Neural cell (in vitro differentiated cells): ENCODE data around the gene GLB1L.
"Not testable (repeated sequence)": the region's sequence is repeated elsewhere in the genome, so short reads cannot be mapped to it uniquely, and the experiment has no call there.

Source experiments
- EP300 ChIP-seq: fragments of 450-650 bp; conservative IDR thresholded peaks from 2 replicates; pipeline ENCODE4 v1.6.1; 2014; ENCODE audit warnings: antibody characterized with exemption, mild to moderate bottlenecking, moderate library complexity; ENCODE audit not compliant: poor library complexity, severe bottlenecking
- EZH2 ChIP-seq: fragments of 200-600, 300-800 bp; shearing (Covaris generic), sonication (generic); IDR thresholded peaks from 2 replicates; pipeline ENCODE4 v1.6.1; 2014; ENCODE audit warnings: antibody characterized with exemption, low read length, borderline replicate concordance, mild to moderate bottlenecking; ENCODE audit not compliant: insufficient read depth, poor library complexity, severe bottlenecking
- MXI1 ChIP-seq: fragments of 450-650 bp; conservative IDR thresholded peaks from 2 replicates; pipeline ENCODE4 v1.6.1; 2014; ENCODE audit warnings: antibody characterized with exemption, mild to moderate bottlenecking; ENCODE audit not compliant: poor library complexity, severe bottlenecking
- POLR2AphosphoS5 ChIP-seq: IDR thresholded peaks from 2 replicates; pipeline ENCODE4 v1.6.1; 2012
- RAD21 ChIP-seq: fragments of 450-650 bp; conservative IDR thresholded peaks from 2 replicates; pipeline ENCODE4 v1.6.1; 2014; ENCODE audit warnings: antibody characterized with exemption, mild to moderate bottlenecking, moderate library complexity
- SMC3 ChIP-seq: fragments of 450-650 bp; conservative IDR thresholded peaks from 2 replicates; pipeline ENCODE4 v1.6.1; 2014; ENCODE audit warnings: antibody characterized with exemption, mild to moderate bottlenecking, moderate library complexity; ENCODE audit not compliant: poor library complexity
- TAF1 ChIP-seq: IDR thresholded peaks from 2 replicates; pipeline ENCODE4 v1.6.1; 2012; ENCODE audit warnings: low read depth
- TF ChIP-seq, protein P1 (sequence below): IDR thresholded peaks from 2 replicates; pipeline ENCODE4 v1.6.1; 2012; ENCODE audit warnings: borderline replicate concordance
- TF ChIP-seq, protein P2 (sequence below): fragments of 450-650 bp; IDR thresholded peaks from 2 replicates; pipeline ENCODE4 v1.5.1; 2014; ENCODE audit warnings: antibody characterized with exemption, mild to moderate bottlenecking, moderate library complexity; ENCODE audit not compliant: poor library complexity, severe bottlenecking

DNA sequence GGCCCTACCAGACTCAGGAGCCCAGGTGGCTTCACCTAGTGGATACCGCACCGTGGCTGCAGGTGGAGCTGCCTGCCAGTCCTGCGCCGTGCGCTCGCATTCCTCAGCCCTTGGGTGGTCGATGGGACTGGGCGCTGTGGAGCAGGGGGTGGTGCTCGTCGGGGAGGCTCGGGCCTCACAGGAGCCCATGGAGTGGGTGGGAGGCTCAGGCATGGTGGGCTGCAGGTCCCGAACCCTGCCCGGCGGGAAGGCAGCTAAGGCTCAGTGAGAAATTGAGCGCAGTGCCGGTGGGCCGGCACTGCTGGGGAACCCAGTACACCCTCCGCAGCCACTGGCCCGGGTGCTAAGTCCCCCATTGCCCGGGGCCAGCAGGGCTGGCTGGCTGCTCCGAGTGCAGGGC, 43.9 kb downstream of the GLB1L start:
- TF ChIP-seq, protein P1, sequence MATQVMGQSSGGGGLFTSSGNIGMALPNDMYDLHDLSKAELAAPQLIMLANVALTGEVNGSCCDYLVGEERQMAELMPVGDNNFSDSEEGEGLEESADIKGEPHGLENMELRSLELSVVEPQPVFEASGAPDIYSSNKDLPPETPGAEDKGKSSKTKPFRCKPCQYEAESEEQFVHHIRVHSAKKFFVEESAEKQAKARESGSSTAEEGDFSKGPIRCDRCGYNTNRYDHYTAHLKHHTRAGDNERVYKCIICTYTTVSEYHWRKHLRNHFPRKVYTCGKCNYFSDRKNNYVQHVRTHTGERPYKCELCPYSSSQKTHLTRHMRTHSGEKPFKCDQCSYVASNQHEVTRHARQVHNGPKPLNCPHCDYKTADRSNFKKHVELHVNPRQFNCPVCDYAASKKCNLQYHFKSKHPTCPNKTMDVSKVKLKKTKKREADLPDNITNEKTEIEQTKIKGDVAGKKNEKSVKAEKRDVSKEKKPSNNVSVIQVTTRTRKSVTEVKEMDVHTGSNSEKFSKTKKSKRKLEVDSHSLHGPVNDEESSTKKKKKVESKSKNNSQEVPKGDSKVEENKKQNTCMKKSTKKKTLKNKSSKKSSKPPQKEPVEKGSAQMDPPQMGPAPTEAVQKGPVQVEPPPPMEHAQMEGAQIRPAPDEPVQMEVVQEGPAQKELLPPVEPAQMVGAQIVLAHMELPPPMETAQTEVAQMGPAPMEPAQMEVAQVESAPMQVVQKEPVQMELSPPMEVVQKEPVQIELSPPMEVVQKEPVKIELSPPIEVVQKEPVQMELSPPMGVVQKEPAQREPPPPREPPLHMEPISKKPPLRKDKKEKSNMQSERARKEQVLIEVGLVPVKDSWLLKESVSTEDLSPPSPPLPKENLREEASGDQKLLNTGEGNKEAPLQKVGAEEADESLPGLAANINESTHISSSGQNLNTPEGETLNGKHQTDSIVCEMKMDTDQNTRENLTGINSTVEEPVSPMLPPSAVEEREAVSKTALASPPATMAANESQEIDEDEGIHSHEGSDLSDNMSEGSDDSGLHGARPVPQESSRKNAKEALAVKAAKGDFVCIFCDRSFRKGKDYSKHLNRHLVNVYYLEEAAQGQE, result not testable (repeated sequence)
- TF ChIP-seq EZH2, EP300, TAF1, RAD21, POLR2AphosphoS5, SMC3, MXI1: not testable (repeated sequence)
- TF ChIP-seq, protein P2, sequence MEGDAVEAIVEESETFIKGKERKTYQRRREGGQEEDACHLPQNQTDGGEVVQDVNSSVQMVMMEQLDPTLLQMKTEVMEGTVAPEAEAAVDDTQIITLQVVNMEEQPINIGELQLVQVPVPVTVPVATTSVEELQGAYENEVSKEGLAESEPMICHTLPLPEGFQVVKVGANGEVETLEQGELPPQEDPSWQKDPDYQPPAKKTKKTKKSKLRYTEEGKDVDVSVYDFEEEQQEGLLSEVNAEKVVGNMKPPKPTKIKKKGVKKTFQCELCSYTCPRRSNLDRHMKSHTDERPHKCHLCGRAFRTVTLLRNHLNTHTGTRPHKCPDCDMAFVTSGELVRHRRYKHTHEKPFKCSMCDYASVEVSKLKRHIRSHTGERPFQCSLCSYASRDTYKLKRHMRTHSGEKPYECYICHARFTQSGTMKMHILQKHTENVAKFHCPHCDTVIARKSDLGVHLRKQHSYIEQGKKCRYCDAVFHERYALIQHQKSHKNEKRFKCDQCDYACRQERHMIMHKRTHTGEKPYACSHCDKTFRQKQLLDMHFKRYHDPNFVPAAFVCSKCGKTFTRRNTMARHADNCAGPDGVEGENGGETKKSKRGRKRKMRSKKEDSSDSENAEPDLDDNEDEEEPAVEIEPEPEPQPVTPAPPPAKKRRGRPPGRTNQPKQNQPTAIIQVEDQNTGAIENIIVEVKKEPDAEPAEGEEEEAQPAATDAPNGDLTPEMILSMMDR, result not testable (repeated sequence)
